Measurements from ENCODE around the gene WNT4. TPM values are rescaled to one million over a fixed set of nuclear protein-coding genes. Genes with fewer than 3 reads are reported as not detected.

The WNT4 gene
- total RNA-seq, 1 experiment from 2014 or later, result 0.92 TPM

- ATAC-seq (no peak), DNase-seq (ENCODE audit: low read depth, low spot score) (no peak)
- H3K27me3 ChIP-seq (ENCODE audit: control insufficient read depth, insufficient read depth, low read length), result no peaks in the 10 kb centered on the region
- CTCF ChIA-PET, result interaction anchor here (0.6 to 0.9 kb wide), 3 partner anchors 10 to 170 kb away, joined by 3 to 7 read pairs (median 3); no protein-coding TSS in a partner anchor
- in situ Hi-C loops (cut with HindIII; ENCODE audit: low pct_unique_long_range_greater_than_20kb, low sequenced_read_pairs) (no loop called here), intact Hi-C loops (cut with micrococcal nuclease; ENCODE audit: unreplicated experiment) (no loop called here)
- BruUV-seq (replicated peaks), result no TSS peak
- no peak overlapping the region for H3K27ac ChIP-seq (ENCODE audit: low read length)
- POLR2A ChIA-PET, result interaction anchor here (0.6 to 0.7 kb wide), 2 partner anchors 21 to 119 kb away, joined by 8 to 13 read pairs; no protein-coding TSS in a partner anchor
- no peaks in the 10 kb centered on the region; the same call in 1 of the 2 replicates for H3K36me3 ChIP-seq (ENCODE audit: control insufficient read depth, insufficient read depth, low read length)
- H3K4me1 ChIP-seq (ENCODE audit: control insufficient read depth, insufficient read depth, low read length), result peaks cover 8% of the 10 kb centered on the region
- no peaks in the 10 kb centered on the region for H3K9me3 ChIP-seq (ENCODE audit: control insufficient read depth, insufficient read depth, low read depth, low read length)
- TF ChIP-seq TCF7L2 (IDR thresholded peaks at IDR 0.05; ENCODE audit: low read depth, low read length) (no peak), POLR2AphosphoS5 (IDR thresholded peaks at IDR 0.05; ENCODE audit: low read depth, low read length) (no peak), SIN3A (IDR thresholded peaks at IDR 0.05; ENCODE audit: borderline replicate concordance, insufficient read depth, low read depth, low read length) (no peak)
- TF ChIP-seq, protein P1, sequence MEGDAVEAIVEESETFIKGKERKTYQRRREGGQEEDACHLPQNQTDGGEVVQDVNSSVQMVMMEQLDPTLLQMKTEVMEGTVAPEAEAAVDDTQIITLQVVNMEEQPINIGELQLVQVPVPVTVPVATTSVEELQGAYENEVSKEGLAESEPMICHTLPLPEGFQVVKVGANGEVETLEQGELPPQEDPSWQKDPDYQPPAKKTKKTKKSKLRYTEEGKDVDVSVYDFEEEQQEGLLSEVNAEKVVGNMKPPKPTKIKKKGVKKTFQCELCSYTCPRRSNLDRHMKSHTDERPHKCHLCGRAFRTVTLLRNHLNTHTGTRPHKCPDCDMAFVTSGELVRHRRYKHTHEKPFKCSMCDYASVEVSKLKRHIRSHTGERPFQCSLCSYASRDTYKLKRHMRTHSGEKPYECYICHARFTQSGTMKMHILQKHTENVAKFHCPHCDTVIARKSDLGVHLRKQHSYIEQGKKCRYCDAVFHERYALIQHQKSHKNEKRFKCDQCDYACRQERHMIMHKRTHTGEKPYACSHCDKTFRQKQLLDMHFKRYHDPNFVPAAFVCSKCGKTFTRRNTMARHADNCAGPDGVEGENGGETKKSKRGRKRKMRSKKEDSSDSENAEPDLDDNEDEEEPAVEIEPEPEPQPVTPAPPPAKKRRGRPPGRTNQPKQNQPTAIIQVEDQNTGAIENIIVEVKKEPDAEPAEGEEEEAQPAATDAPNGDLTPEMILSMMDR (IDR thresholded peaks at IDR 0.05), result no peak
- TF ChIP-seq, protein P2, sequence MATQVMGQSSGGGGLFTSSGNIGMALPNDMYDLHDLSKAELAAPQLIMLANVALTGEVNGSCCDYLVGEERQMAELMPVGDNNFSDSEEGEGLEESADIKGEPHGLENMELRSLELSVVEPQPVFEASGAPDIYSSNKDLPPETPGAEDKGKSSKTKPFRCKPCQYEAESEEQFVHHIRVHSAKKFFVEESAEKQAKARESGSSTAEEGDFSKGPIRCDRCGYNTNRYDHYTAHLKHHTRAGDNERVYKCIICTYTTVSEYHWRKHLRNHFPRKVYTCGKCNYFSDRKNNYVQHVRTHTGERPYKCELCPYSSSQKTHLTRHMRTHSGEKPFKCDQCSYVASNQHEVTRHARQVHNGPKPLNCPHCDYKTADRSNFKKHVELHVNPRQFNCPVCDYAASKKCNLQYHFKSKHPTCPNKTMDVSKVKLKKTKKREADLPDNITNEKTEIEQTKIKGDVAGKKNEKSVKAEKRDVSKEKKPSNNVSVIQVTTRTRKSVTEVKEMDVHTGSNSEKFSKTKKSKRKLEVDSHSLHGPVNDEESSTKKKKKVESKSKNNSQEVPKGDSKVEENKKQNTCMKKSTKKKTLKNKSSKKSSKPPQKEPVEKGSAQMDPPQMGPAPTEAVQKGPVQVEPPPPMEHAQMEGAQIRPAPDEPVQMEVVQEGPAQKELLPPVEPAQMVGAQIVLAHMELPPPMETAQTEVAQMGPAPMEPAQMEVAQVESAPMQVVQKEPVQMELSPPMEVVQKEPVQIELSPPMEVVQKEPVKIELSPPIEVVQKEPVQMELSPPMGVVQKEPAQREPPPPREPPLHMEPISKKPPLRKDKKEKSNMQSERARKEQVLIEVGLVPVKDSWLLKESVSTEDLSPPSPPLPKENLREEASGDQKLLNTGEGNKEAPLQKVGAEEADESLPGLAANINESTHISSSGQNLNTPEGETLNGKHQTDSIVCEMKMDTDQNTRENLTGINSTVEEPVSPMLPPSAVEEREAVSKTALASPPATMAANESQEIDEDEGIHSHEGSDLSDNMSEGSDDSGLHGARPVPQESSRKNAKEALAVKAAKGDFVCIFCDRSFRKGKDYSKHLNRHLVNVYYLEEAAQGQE (IDR thresholded peaks at IDR 0.05; ENCODE audit: insufficient read depth in 1 of 2, low read depth in 2 of 2, low read length in 1 of 2), result no peak
- no peak overlapping the region for H3K4me3 ChIP-seq (ENCODE audit: low read depth in 2 of 2, low read length in 2 of 2)
Measured at GRCh38 chr1:22110016-22110415, 32.9 kb downstream of the WNT4 start.

- intact Hi-C loops (cut with micrococcal nuclease; ENCODE audit: unreplicated experiment), result loop anchor here (10.0 kb wide), 1 partner anchor 306 kb away; no protein-coding TSS in a partner anchor
- POLR2A ChIA-PET, result no interaction called here
- CTCF ChIA-PET, result interaction anchor here (0.6 kb wide), 1 partner anchor 55 kb away, joined by 3 read pairs; no protein-coding TSS in a partner anchor
Measured at GRCh38 chr1:22108339-22109105, 34.4 kb downstream of the WNT4 start.

More at GRCh38 chr1:22108339-22109105, 34.4 kb downstream of the WNT4 start:
- no peaks in the 10 kb centered on the region for H3K27me3 ChIP-seq (ENCODE audit: control insufficient read depth, insufficient read depth, low read length)
- H3K4me1 ChIP-seq (ENCODE audit: control insufficient read depth, insufficient read depth, low read length), result no peaks in the 10 kb centered on the region
- H3K4me3 ChIP-seq (ENCODE audit: low read depth in 2 of 2, low read length in 2 of 2), result no peak overlapping the region
- no peaks in the 10 kb centered on the region for H3K9me3 ChIP-seq (ENCODE audit: control insufficient read depth, insufficient read depth, low read depth, low read length)
- ATAC-seq, result no peak
- H3K36me3 ChIP-seq (ENCODE audit: control insufficient read depth, insufficient read depth, low read length), result no peaks in the 10 kb centered on the region; the same call in 1 of the 2 replicates
- no peak overlapping the region for H3K27ac ChIP-seq (ENCODE audit: low read length)
- TF ChIP-seq TCF7L2 (IDR thresholded peaks at IDR 0.05; ENCODE audit: low read depth, low read length) (no peak), POLR2AphosphoS5 (IDR thresholded peaks at IDR 0.05; ENCODE audit: low read depth, low read length) (no peak), SIN3A (IDR thresholded peaks at IDR 0.05; ENCODE audit: borderline replicate concordance, insufficient read depth, low read depth, low read length) (no peak)
- TF ChIP-seq, protein P2 (IDR thresholded peaks at IDR 0.05; ENCODE audit: insufficient read depth in 1 of 2, low read depth in 2 of 2, low read length in 1 of 2), result no peak
- TF ChIP-seq, protein P1 (IDR thresholded peaks at IDR 0.05), result no peak
- DNase-seq (ENCODE audit: low read depth, low spot score), result no peak
- in situ Hi-C loops (cut with HindIII; ENCODE audit: low pct_unique_long_range_greater_than_20kb, low sequenced_read_pairs), result no loop called here
- BruUV-seq (replicated peaks), result no TSS peak
